OCI-LY3 (cell line): ENCODE results near the gene APBB2.
"Not testable (repeated sequence)": the region's sequence is repeated elsewhere in the genome, so short reads cannot be mapped to it uniquely, and the experiment has no call there.

Experiments
- H2AFZ ChIP-seq: fragments of 200-600, 300-600 bp; shearing (Covaris generic); 2 replicates; pipeline ENCODE4 v1.6.0; 2014; ENCODE audit warnings: antibody characterized with exemption, low read depth, low read length
- H3K27ac ChIP-seq: fragments of 200-600, 300-600 bp; sonication (generic); 2 replicates; pipeline ENCODE4 v1.5.1; 2014; ENCODE audit warnings: mild to moderate bottlenecking, low read length, moderate library complexity, mixed read lengths
- H3K27me3 ChIP-seq: fragments of 200-600, 300-600 bp; sonication (generic); 2 replicates; pipeline ENCODE4 v1.6.1; 2014; ENCODE audit warnings: low read depth, low read length, mixed read lengths
- H3K36me3 ChIP-seq: fragments of 200-600, 300-600 bp; sonication (generic); replicated peaks from 2 replicates; pipeline ENCODE3; 2014; ENCODE audit warnings: low read depth, low read length, mixed read lengths
- H3K4me1 ChIP-seq: fragments of 300-600, 200-600 bp; sonication (generic); 2 replicates; pipeline ENCODE4 v1.6.1; 2014; ENCODE audit warnings: low read length, mixed read lengths
- H3K4me2 ChIP-seq: fragments of 200-600, 300-600 bp; sonication (generic); 2 replicates; pipeline ENCODE4 v1.6.1; 2014; ENCODE audit warnings: low read length, mixed read lengths
- H3K4me3 ChIP-seq: fragments of 300-600, 200-600 bp; sonication (generic); 2 replicates; pipeline ENCODE4 v1.5.1; 2014; ENCODE audit warnings: antibody characterized with exemption, mild to moderate bottlenecking, low read length, moderate library complexity
- H3K79me2 ChIP-seq: fragments of 300-600, 200-600 bp; shearing (Covaris generic); 2 replicates; pipeline ENCODE4 v1.6.1; 2014; ENCODE audit warnings: mild to moderate bottlenecking, low read length, mixed read lengths
- H3K9ac ChIP-seq: fragments of 300-600, 200-600 bp; shearing (Covaris generic); 2 replicates; pipeline ENCODE4 v1.6.0; 2014; ENCODE audit warnings: mild to moderate bottlenecking, low read length, moderate library complexity
- H3K9me3 ChIP-seq: fragments of 200-600, 300-600 bp; shearing (Covaris generic); 2 replicates; pipeline ENCODE4 v1.6.1; 2014; ENCODE audit warnings: low read length, mixed read lengths; ENCODE audit not compliant: insufficient read depth
- H4K20me1 ChIP-seq: fragments of 200-600, 300-600 bp; sonication (generic); 2 replicates; pipeline ENCODE4 v1.6.1; 2016; ENCODE audit warnings: low read length, mixed read lengths; ENCODE audit not compliant: insufficient read depth
- EZH2phosphoT487 ChIP-seq: fragments of 200-600 bp; shearing (Covaris generic); IDR thresholded peaks from 2 replicates; pipeline ENCODE4 v1.6.1; 2018; ENCODE audit warnings: antibody characterized with exemption, mixed run types, low read depth
- TF ChIP-seq, protein P1 (sequence below): fragments of 200-600, 300-600 bp; sonication (generic); IDR thresholded peaks from 2 replicates; pipeline ENCODE4 v1.5.1; 2014; ENCODE audit warnings: antibody characterized with exemption, low read length, low read depth

APBB2 gene

DNA sequence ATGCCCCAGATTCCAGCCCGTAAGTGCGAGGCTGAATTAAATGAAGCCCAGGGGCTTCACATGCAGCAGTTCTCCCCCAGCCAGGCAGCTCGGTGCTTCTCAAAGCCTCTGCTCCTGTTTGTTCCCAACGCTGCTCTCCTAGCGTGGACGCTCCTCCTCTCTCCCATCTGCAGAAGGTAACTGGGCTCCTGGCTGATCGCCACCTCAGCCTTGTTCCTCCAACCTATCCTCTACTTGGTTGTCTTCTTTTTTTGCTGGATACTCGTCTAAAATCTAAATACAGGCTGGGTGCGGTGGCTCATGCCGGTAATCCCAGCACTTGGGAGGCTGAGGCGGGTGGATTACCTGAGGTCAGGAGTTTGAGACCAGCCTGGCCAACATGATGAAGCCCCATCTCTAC lies 394.2 kb downstream of the APBB2 start:
- no peak overlapping the region for H2AFZ ChIP-seq

DNA sequence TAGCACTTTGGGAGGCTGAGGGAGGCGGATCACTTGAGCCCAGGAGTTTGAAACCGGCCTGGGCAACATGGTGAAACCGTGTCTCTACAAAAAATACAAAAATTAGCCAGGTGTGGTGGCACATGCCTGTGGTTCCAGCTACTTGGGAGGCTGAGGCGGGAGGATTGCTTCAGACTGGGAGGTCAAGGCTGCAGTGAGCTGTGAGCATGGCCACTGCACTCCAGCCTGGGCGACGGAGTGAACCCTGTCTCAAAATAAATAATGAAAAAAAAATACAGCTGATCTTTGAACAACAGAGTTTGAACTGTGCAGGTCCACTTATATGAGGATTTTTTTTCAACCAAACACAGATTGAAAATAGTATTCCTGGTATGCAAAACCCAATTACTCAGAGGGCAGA lies 397.2 kb downstream of the APBB2 start:
- not testable (repeated sequence) for H4K20me1 ChIP-seq, H3K36me3 ChIP-seq, H3K27me3 ChIP-seq

More for the DNA sequence above, 394.2 kb downstream of the APBB2 start:
- no peak overlapping the region for H3K9ac ChIP-seq
- TF ChIP-seq EZH2phosphoT487, result no peak
- TF ChIP-seq, protein P1, sequence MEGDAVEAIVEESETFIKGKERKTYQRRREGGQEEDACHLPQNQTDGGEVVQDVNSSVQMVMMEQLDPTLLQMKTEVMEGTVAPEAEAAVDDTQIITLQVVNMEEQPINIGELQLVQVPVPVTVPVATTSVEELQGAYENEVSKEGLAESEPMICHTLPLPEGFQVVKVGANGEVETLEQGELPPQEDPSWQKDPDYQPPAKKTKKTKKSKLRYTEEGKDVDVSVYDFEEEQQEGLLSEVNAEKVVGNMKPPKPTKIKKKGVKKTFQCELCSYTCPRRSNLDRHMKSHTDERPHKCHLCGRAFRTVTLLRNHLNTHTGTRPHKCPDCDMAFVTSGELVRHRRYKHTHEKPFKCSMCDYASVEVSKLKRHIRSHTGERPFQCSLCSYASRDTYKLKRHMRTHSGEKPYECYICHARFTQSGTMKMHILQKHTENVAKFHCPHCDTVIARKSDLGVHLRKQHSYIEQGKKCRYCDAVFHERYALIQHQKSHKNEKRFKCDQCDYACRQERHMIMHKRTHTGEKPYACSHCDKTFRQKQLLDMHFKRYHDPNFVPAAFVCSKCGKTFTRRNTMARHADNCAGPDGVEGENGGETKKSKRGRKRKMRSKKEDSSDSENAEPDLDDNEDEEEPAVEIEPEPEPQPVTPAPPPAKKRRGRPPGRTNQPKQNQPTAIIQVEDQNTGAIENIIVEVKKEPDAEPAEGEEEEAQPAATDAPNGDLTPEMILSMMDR, result no peak
- no peak overlapping the region for H3K27ac ChIP-seq
- H4K20me1 ChIP-seq, result no peaks in the 10 kb centered on the region
- peaks cover 5% of the 10 kb centered on the region for H3K4me1 ChIP-seq
- no peak overlapping the region for H3K4me2 ChIP-seq
- no peaks in the 10 kb centered on the region for H3K27me3 ChIP-seq
- no peaks in the 10 kb centered on the region for H3K79me2 ChIP-seq
- peaks cover 10% of the 10 kb centered on the region for H3K36me3 ChIP-seq
- H3K9me3 ChIP-seq, result no peaks in the 10 kb centered on the region
- no peak overlapping the region for H3K4me3 ChIP-seq

DNA sequence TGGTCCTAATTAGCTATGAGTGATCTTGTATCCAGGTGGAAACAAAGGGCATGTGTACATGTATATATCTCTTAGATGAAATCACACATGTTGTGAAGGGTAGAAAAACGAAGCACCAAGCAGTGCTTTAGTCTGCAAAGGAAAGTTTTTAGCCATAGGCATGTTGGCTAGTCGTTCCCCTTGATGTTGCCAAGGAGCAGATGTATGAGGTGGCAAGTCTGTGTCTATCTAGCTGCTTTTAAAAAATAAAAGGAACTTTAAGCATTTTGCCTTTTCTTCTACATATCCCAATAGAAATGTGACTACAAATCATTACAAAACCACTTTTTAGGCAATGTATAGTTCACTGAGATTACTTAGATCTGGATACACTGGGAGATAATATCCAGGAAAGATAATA lies 401.5 kb downstream of the APBB2 start:
- no peaks in the 10 kb centered on the region for H3K9me3 ChIP-seq
- H3K79me2 ChIP-seq, result no peaks in the 10 kb centered on the region
- no peaks in the 10 kb centered on the region for H3K4me1 ChIP-seq
- H3K27ac ChIP-seq, result no peak overlapping the region
- H3K9ac ChIP-seq, result no peak overlapping the region
- H2AFZ ChIP-seq, result no peak overlapping the region
- H3K4me2 ChIP-seq, result no peak overlapping the region
- no peak for TF ChIP-seq EZH2phosphoT487
- TF ChIP-seq, protein P1, result no peak
- H3K36me3 ChIP-seq, result peaks cover 7% of the 10 kb centered on the region
- H3K4me3 ChIP-seq, result no peak overlapping the region
- no peaks in the 10 kb centered on the region for H3K27me3 ChIP-seq
- no peaks in the 10 kb centered on the region for H4K20me1 ChIP-seq

More for the DNA sequence above, 397.2 kb downstream of the APBB2 start:
- not testable (repeated sequence) for H3K4me1 ChIP-seq, H3K79me2 ChIP-seq, H2AFZ ChIP-seq, H3K4me2 ChIP-seq, H3K27ac ChIP-seq, H3K9ac ChIP-seq, H3K4me3 ChIP-seq, H3K9me3 ChIP-seq

DNA sequence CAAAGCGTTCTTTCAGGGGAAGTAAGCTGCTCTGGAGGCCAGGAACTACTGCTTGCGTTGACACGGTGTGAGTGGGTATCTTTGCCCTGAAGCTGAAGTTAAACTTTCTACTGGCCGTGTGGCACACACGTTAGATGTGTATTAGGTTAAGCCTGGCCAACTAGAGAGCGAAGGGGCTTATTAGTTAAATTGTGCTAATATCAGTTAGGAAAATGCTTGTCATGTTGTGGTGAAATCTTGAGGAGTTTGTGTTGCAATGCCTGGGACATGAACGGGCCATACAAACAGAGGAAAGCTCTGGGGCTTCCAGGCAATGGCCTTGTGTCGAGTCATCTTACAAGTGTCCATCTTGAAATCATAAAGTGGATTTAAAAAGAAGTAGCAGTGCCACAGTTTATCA lies 402.0 kb downstream of the APBB2 start:
- no peak overlapping the region for H3K4me2 ChIP-seq

More for the DNA sequence above, 402.0 kb downstream of the APBB2 start:
- Histone ChIP-seq H3K36me3 (peaks cover 7% of the 10 kb centered on the region), H4K20me1 (no peaks in the 10 kb centered on the region), H2AFZ (no peak overlapping the region), H3K27me3 (no peaks in the 10 kb centered on the region), H3K79me2 (no peaks in the 10 kb centered on the region), H3K9me3 (no peaks in the 10 kb centered on the region), H3K9ac (no peak overlapping the region), H3K4me1 (no peaks in the 10 kb centered on the region), H3K4me3 (no peak overlapping the region), H3K27ac (no peak overlapping the region)
- TF ChIP-seq, protein P1, result no peak
- no peak for TF ChIP-seq EZH2phosphoT487
